Glutamatergic neuron (in vitro differentiated cells): Measurements from ENCODE around the gene SLC38A9. TPM values are rescaled to one million over a fixed set of nuclear protein-coding genes. Genes with fewer than 3 reads are reported as not detected.

ENCODE experiments used
- DNase-seq: peaks from one replicate; pipeline ENCODE4 v3.0.0; 2022
- H3K27ac Mint-ChIP-seq: one replicate; pipeline ENCODE4 v1.8.0; 2020; ENCODE audit warnings: mild to moderate bottlenecking, mixed read lengths, inconsistent platforms; ENCODE audit not compliant: unreplicated experiment
- H3K27me3 Mint-ChIP-seq: one replicate; pipeline ENCODE4 v1.8.0; 2020; ENCODE audit warnings: mild to moderate bottlenecking, moderate library complexity, mixed read lengths, inconsistent platforms; ENCODE audit not compliant: unreplicated experiment
- H3K36me3 Mint-ChIP-seq: one replicate; pipeline ENCODE4 v1.8.0; 2020; ENCODE audit warnings: mild to moderate bottlenecking, mixed read lengths, inconsistent platforms; ENCODE audit not compliant: unreplicated experiment
- H3K4me1 Mint-ChIP-seq: one replicate; pipeline ENCODE4 v1.8.0; 2020; ENCODE audit warnings: mild to moderate bottlenecking, low read depth, mixed read lengths, inconsistent platforms; ENCODE audit not compliant: unreplicated experiment
- H3K4me3 Mint-ChIP-seq: one replicate; pipeline ENCODE4 v1.8.0; 2020; ENCODE audit warnings: mild to moderate bottlenecking, mixed read lengths, inconsistent platforms; ENCODE audit not compliant: unreplicated experiment
- H3K9me3 Mint-ChIP-seq: one replicate; pipeline ENCODE4 v1.8.0; 2020; ENCODE audit warnings: mild to moderate bottlenecking, moderate library complexity, mixed read lengths, inconsistent platforms; ENCODE audit not compliant: unreplicated experiment
- CTCF ChIP-seq: fragments of 200-600 bp; sonication (generic); IDR thresholded peaks from one replicate; pipeline ENCODE4 v1.5.0; 2021; ENCODE audit not compliant: partially characterized antibody, unreplicated experiment
- total RNA-seq: library from RNA; stranded (reverse); fragmentation: NEBNext Ultra II Directional; extraction: Animal tissue kit (Norgen Biotek cat#: 25700); gene quantifications from one replicate; pipeline ENCODE4 v1.2.1, GENCODE V29; 2021; ENCODE audit not compliant: unreplicated experiment

SLC38A9 gene
- total RNA-seq, 1 donor from 2014 or later, result 40.1 TPM

- Mint-ChIP-seq H3K36me3 (no peaks in the 10 kb centered on the region), H3K4me3 (no peak overlapping the region), H3K27me3 (no peaks in the 10 kb centered on the region), H3K27ac (no peak overlapping the region), H3K4me1 (peaks cover 6% of the 10 kb centered on the region), H3K9me3 (no peaks in the 10 kb centered on the region)
- no peak for TF ChIP-seq CTCF
- DNase-seq, result no peak
These were observed 88.3 kb downstream of the SLC38A9 start for GRCh38 chr5:55623789-55624188.

- H3K4me3 Mint-ChIP-seq, result no peak overlapping the region
- no peak for DNase-seq
- no peaks in the 10 kb centered on the region for H3K36me3 Mint-ChIP-seq
- no peak overlapping the region for H3K27ac Mint-ChIP-seq
- H3K4me1 Mint-ChIP-seq, result peaks cover 6% of the 10 kb centered on the region
- no peaks in the 10 kb centered on the region for H3K9me3 Mint-ChIP-seq
- TF ChIP-seq CTCF, result no peak
- no peaks in the 10 kb centered on the region for H3K27me3 Mint-ChIP-seq
These were observed 89.7 kb downstream of the SLC38A9 start for GRCh38 chr5:55622460-55622859.

GRCh38 chr5:55621229-55621628, 90.9 kb downstream of the SLC38A9 start:
- H3K4me1 Mint-ChIP-seq, result peaks cover 6% of the 10 kb centered on the region
- H3K27me3 Mint-ChIP-seq, result no peaks in the 10 kb centered on the region
- no peaks in the 10 kb centered on the region for H3K36me3 Mint-ChIP-seq
- H3K27ac Mint-ChIP-seq, result no peak overlapping the region
- H3K4me3 Mint-ChIP-seq, result no peak overlapping the region
- DNase-seq, result no peak
- no peaks in the 10 kb centered on the region for H3K9me3 Mint-ChIP-seq
- TF ChIP-seq CTCF, result no peak

- no peak for DNase-seq
- H3K36me3 Mint-ChIP-seq, result no peaks in the 10 kb centered on the region
- no peaks in the 10 kb centered on the region for H3K27me3 Mint-ChIP-seq
- TF ChIP-seq CTCF, result no peak
- H3K27ac Mint-ChIP-seq, result no peak overlapping the region
- no peaks in the 10 kb centered on the region for H3K9me3 Mint-ChIP-seq
- H3K4me1 Mint-ChIP-seq, result peaks cover 5% of the 10 kb centered on the region
- H3K4me3 Mint-ChIP-seq, result no peak overlapping the region
These were observed 91.4 kb downstream of the SLC38A9 start for GRCh38 chr5:55620766-55621160.

GRCh38 chr5:55620009-55620765, 91.9 kb downstream of the SLC38A9 start:
- Mint-ChIP-seq H3K4me3 (no peak overlapping the region), H3K36me3 (no peaks in the 10 kb centered on the region), H3K4me1 (peaks cover under 1% of the 10 kb centered on the region), H3K27me3 (no peaks in the 10 kb centered on the region), H3K27ac (no peak overlapping the region), H3K9me3 (no peaks in the 10 kb centered on the region)
- TF ChIP-seq CTCF, result no peak
- DNase-seq, result no peak
